ENCODE measurements around the gene OR52I1.
A peak's percentile ranks its signal among the peaks of the same experiment; 100 is the strongest.

Gene OR52I1

DNA sequence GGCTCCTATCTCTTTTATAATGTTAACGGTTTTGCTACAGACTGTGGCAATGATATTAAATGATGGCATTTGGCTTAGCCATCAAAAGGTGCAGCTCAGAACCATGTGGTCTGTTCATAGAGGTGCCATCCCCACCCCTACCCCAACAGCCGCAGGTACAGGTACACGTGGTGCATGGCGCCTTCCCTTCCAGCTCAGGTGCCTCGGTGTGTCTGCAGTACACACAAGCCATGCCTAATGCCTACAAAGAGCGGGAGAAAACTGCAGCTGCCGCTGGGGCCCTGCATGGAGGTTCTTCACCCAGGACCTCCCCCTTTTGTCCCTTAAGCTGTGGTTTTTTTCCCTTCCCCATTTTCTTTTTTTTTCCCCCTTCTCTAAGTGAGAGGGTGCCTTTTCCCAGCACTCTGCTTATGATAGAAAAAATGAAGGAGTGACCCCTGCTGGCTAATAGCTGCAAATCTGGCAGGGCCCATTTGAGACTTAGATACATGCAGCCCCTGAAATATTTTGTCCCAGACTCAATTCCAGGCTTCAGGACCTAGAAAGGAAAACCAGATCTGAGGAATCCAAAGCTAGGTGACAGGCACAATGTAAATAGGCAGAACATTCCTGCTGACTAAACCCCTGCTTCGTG is 42.4 kb upstream of the OR52I1 start:
- H3K27ac ChIP-seq (replicated peaks): no peak overlapping the region
- H3K4me3 ChIP-seq (replicated peaks; ENCODE audit: insufficient read depth, low read length): no peak overlapping the region
- DNase-seq (ENCODE audit: low read depth in 1 of 2, low spot score in 1 of 2): peak in 1 of 2 experiments; percentile 15
- peaks cover 4% of the 10 kb centered on the region for H3K27me3 ChIP-seq (ENCODE audit: insufficient read depth, poor library complexity, severe bottlenecking)
- TF ChIP-seq SPI1 (IDR thresholded peaks at IDR 0.05; ENCODE audit: borderline replicate concordance, low read depth): no peak
- TF ChIP-seq, protein P1, sequence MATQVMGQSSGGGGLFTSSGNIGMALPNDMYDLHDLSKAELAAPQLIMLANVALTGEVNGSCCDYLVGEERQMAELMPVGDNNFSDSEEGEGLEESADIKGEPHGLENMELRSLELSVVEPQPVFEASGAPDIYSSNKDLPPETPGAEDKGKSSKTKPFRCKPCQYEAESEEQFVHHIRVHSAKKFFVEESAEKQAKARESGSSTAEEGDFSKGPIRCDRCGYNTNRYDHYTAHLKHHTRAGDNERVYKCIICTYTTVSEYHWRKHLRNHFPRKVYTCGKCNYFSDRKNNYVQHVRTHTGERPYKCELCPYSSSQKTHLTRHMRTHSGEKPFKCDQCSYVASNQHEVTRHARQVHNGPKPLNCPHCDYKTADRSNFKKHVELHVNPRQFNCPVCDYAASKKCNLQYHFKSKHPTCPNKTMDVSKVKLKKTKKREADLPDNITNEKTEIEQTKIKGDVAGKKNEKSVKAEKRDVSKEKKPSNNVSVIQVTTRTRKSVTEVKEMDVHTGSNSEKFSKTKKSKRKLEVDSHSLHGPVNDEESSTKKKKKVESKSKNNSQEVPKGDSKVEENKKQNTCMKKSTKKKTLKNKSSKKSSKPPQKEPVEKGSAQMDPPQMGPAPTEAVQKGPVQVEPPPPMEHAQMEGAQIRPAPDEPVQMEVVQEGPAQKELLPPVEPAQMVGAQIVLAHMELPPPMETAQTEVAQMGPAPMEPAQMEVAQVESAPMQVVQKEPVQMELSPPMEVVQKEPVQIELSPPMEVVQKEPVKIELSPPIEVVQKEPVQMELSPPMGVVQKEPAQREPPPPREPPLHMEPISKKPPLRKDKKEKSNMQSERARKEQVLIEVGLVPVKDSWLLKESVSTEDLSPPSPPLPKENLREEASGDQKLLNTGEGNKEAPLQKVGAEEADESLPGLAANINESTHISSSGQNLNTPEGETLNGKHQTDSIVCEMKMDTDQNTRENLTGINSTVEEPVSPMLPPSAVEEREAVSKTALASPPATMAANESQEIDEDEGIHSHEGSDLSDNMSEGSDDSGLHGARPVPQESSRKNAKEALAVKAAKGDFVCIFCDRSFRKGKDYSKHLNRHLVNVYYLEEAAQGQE (IDR thresholded peaks at IDR 0.05; ENCODE audit: insufficient replicate concordance, low read depth): no peak
- TF ChIP-seq, protein P2, sequence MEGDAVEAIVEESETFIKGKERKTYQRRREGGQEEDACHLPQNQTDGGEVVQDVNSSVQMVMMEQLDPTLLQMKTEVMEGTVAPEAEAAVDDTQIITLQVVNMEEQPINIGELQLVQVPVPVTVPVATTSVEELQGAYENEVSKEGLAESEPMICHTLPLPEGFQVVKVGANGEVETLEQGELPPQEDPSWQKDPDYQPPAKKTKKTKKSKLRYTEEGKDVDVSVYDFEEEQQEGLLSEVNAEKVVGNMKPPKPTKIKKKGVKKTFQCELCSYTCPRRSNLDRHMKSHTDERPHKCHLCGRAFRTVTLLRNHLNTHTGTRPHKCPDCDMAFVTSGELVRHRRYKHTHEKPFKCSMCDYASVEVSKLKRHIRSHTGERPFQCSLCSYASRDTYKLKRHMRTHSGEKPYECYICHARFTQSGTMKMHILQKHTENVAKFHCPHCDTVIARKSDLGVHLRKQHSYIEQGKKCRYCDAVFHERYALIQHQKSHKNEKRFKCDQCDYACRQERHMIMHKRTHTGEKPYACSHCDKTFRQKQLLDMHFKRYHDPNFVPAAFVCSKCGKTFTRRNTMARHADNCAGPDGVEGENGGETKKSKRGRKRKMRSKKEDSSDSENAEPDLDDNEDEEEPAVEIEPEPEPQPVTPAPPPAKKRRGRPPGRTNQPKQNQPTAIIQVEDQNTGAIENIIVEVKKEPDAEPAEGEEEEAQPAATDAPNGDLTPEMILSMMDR (IDR thresholded peaks at IDR 0.05; ENCODE audit: insufficient read depth, low read length): peak; percentile 40

DNA sequence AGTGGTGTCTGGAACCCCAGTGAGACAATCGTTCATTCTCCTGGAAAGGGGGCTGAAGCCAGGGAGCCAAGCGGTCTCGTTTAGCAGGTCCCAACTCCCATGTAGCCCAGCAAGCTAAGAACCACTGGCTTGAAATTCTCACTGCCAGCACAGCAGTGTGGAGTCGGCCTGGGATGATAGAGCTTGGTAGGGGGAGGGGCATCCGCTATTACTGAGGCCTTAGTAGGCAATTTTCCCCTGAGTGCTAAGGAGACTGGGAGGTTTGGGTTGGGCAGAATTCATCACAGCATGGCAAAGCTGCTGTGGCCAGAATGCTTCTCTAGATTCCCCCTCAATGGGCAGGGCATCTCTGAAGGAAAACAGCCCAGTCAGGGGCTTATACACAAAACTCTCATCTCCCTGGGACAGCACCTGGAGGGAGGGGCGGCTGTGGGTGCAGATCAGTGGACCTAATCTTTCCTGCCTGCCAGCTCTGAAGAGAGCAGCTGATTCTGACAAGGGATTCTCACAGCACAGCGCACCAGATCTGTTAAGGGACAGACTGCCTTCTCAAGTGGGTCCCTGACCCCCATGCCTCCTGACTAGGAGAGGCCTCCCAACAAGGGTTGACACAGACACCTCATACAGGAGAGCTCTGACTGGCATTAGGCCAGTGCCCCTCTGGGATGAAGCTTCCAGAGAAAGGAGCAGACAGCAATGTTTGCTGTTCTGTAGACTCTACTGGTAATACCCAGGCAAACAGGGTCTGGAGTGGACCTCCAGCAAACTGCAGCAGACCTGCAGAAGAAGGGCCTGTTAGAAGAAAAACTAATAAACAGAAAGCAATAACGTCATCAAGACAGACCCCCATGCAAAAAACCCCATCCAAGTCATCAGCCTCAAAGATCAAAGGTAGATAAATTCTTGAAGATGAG is 34.1 kb upstream of the OR52I1 start:
- Histone ChIP-seq H3K27me3 (ENCODE audit: insufficient read depth, poor library complexity, severe bottlenecking) (peaks cover 6% of the 10 kb centered on the region), H3K27ac (replicated peaks) (no peak overlapping the region), H3K4me3 (replicated peaks; ENCODE audit: insufficient read depth, low read length) (no peak overlapping the region)
- no peak for DNase-seq (ENCODE audit: low read depth in 1 of 2, low spot score in 1 of 2)
- TF ChIP-seq SPI1 (IDR thresholded peaks at IDR 0.05; ENCODE audit: borderline replicate concordance, low read depth) (no peak), GABPA (IDR thresholded peaks at IDR 0.05; ENCODE audit: low read depth) (no peak), POLR2AphosphoS5 (IDR thresholded peaks at IDR 0.05; ENCODE audit: low read depth) (no peak)
- TF ChIP-seq, protein P1 (IDR thresholded peaks at IDR 0.05; ENCODE audit: insufficient replicate concordance, low read depth): no peak
- TF ChIP-seq, protein P2 (IDR thresholded peaks at IDR 0.05; ENCODE audit: insufficient read depth, low read length): no peak

DNA sequence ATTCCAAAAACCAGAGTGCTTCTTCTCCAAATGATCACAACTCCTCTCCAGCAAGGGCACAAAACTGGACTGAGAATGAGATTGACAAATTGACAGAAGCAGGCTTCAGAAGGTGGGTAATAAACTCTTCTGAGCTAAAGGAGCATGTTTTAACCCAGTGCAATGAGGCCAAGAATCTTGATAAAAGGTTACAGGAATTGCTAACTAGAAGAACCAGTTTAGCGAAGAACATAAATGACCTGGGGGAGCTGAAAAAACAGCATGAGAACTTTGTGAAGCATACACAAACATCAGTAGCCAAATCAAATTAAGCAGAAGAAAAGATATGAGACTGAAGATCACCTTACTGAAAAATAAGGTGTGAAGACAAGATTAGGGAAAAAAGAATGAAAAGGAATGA is 33.4 kb upstream of the OR52I1 start:
- Histone ChIP-seq H3K27me3 (ENCODE audit: insufficient read depth, poor library complexity, severe bottlenecking) (peaks cover 6% of the 10 kb centered on the region), H3K4me3 (replicated peaks; ENCODE audit: insufficient read depth, low read length) (no peak overlapping the region), H3K27ac (replicated peaks) (no peak overlapping the region)
- TF ChIP-seq GABPA (IDR thresholded peaks at IDR 0.05; ENCODE audit: low read depth): no peak
- TF ChIP-seq, protein P1 (IDR thresholded peaks at IDR 0.05; ENCODE audit: insufficient replicate concordance, low read depth): no peak
- no peak for TF ChIP-seq SPI1 (IDR thresholded peaks at IDR 0.05; ENCODE audit: borderline replicate concordance, low read depth)
- TF ChIP-seq POLR2AphosphoS5 (IDR thresholded peaks at IDR 0.05; ENCODE audit: low read depth): no peak
- no peak for DNase-seq (ENCODE audit: low read depth in 1 of 2, low spot score in 1 of 2)
